ENCODE results near the gene RHOU.
A peak's percentile ranks its signal among the peaks of the same experiment; 100 is the strongest.
"Not testable (repeated sequence)": the region's sequence is repeated elsewhere in the genome, so short reads cannot be mapped to it uniquely, and the experiment has no call there.

The RHOU gene

DNA sequence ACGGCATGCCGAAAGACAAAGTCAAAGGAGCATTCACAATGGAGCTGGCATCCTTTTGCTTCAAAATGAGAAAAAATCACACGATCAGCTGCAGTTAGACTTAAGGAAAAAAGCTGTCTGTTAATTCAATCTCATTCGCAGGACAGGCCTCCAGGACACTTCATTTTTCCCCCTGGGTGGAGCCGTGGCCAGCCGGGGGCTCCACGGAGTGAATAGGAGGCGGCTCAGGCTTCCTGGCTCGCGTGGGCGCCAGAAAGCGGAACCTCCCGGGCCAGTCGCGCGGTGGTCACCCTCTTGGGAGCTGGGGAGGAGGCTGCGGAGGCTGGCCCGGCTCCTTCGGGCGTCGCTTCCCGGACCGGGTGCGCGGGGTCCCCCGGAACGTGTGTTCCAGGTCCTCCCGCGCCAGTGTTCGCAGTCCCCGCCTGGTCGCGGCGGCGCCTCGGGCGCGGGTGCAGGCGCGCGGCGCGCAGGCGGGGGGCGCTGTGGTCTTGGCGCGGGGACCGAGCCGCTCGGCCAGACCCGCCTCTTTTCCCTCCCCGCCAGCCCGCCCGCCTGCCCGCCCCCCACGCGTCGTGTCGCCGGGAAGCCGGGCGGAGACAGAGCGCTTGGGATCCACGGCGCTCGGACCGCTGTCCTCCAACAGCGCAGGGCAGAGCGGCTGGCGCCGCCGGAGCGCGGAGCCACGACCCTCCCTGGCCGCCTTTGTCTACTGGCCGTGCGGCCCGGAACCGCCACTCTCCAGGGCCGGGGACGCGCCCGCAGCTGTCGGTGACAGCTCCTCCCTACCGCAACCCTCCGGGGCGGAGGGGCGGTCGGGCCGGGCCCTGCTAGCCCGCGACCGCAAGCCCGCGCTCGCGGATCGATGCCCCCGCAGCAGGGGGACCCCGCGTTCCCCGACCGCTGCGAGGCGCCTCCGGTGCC is at the start of gene RHOU:
RHOU (plus strand) TSS at position 599 of the 921 bp plus-strand sequence; CDS start at position 863, 264 bp downstream.
- DNase-seq: peak; percentile 77

DNA sequence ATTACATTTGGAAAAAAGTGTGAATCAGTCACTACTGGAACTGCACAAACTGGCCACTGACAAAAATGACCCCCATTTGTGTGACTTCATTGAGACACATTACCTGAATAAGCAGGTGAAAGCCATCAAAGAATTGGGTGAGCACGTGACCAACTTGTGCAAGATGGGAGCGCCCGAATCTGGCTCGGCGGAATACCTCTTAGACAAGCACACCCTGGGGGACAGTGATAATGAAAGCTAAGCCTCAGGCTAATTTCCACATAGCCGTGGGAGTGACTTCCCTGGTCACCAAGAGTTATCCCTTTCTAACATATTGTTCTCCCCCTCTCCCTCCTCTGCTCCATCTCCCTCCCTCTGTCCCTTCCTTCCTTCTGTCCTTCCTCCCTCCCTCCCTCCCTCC is 47.7 kb upstream of the RHOU start:
- no peak for DNase-seq

DNA sequence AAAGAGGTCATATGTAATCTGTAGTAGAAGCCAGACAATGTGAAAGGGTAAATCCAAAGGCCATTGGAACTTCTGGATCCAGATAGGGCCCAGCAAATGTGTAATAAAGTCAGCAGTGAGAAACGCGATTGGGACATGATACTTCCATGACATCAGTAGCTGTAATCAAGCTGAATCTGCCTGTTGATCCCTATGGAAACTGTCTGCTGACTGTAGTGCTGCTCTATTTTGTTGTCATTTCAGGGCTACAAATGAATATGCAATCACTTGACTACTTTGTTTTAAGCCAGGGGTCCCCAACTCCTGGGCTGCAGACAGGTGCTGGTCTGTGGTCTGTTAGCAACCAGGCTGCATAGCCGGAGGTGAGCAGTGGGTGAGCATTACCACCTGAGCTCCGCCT is 46.0 kb upstream of the RHOU start:
- DNase-seq: no peak

DNA sequence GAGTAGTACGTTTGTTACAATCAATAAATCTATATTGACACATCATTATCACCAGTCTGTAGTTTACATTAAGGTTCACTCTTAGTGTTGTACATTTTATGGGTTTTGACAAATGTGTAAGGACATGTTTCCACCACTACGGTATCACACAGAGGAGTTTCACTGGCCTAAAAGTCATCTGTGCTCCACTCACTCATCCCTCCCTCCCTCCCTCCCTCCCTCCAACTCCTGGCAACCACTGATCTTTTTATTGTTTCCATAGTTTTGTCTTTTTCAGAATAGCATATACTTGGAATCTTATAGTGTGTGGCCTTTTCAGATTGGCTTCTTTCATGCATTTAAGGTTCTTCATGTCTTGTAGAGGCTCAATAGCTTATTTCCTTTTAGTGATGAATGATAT is 44.1 kb upstream of the RHOU start:
- DNase-seq: no peak

DNA sequence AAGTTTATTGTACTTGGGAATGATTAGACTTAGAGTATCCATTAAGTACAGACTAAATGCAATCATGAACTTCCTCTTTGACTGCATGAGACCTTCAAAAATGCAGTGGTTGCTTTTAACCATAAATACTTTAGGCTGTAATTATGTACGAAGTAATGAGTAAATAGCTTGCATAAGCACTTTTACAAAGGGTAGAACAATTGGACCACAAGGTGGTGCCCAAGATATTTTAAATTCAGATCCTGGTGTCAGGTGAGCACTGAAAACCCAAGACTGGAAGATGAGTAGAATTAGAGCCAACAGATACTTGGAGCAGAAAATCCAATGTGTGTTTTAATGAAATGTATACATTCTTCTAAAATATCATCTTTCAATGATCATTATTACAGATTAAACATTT is 43.4 kb upstream of the RHOU start:
- DNase-seq: peak; percentile 38

DNA sequence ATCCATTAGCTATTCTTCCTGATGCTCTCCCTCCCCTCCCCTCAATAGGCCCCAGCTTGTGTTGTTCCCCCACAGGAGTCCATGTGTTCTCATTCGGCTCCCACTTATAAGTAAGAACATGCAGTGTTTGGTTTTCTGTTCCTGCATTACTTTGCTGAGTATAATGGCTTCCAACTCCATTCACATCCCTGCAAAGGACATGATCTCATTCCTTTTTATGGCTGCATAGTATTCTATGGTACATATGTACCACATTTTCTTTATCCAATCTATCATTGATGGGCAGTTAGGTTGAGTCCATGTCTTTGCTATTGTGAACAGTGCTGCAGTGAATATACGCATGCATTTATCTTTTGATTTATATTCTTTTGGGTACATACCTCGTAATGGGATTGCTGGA is 40.8 kb upstream of the RHOU start:
- DNase-seq: not testable (repeated sequence)

DNA sequence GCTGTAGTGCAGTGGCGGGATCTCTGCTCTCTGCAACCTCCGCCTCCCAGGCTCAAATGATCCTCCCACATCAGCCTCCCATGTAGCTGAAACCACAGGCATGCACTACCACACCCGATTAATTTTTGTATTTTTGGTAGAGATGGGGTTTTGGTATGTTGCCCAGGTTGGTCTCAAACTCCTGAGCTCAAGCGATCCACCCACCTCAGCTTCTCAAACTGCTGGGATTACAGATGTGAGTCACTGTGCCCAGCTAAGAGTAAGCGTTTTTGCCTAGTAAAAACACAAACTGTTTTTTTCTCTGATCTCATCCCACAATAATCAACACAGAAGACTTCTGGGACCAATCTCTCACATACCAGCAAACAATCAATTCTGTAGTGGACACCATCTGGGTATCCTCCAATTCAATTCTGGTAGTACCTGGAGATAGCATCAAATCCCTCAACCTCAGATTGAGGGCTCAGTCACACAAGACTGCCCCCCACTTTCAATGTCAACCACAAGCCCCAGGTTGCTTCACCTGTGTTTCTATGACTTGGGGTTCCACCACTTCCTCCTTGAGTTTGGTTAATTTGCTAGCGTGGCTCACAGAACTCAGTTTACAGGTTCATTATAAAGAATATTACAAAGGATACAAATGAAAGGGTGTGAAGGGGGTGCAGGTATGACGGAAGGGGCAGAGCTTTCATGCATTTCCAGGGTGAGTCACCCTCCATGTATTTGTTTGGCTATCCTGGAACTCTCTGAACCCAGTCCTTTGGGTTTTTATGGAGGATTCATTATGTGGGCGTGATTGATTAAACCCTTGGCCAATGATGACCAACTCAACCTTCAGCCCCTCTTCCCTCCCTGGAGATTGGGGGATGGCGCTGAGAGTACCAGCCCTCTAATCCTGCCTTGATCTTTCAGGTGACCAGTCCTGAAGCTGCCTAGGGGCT is 40.0 kb upstream of the RHOU start:
- DNase-seq: no peak

DNA sequence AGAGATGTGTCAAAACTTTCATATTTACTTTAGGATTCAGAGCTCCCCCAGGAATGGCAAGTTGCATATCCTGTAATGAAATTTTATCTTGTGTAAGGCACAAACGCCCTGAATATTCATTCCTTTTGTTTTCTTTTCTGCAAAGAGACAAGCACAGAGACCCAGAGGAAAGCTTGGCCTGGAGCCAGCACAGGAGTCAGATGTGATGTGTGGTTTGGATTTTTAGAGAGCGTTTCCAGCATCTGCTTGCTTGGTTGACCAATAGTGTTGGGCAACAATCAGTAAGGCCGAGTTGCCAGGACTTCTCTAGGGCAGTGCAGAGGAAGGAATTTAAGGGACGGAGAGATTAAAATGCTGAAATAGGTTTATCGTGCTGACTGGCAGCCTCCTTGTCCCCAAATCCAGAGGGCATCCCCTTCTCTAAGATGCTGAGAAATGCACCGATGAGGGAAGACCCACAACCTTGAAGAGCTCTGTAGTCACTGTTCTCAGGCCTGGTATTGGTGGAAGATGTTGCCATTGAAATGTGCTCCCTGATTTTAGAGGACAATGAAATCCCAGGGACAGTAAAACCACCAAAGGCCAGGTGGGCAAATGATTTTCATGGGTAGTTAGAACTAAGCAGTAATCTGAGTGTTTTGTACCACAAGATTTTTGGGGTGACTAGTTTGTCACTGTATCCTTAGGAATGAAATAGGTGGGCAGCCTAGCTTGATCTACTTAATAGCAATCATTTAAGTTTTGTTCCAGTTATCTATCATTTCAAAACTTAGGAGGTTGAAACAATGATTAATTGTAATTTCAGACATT is 37.9 kb upstream of the RHOU start:
- DNase-seq: no peak

DNA sequence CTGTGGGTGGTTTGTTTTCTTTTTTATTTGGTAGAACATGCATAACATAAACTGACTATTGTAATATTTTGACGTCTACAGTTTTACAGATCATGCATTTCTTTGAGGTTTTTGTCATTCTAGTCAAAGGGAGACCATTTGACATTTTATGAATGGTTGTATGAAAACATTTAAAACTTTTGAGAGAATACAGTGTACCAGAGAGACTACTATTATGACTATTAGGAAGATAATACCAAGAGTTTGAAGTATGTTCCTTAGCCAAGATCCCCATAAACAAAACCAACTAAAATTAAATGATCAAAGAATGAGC is 37.3 kb upstream of the RHOU start:
- DNase-seq: no peak

DNA sequence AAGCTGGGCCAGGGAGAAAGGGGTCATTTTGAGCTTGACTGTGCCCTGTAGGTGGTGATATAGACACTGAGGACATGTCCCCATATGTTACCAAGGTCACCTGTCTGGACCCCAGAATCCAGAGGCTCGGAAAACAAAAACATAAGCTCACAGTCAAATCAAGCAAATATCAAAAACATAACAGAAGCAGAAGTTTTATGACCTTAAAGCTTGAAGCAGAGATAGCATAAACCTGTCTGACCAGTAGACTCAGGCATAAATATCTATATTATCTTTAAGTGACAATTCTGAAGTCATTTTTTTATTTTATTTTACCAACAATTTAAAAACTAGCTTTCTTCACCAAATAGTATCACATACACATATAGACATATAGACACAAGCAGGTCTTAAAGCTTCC is 32.8 kb upstream of the RHOU start:
- DNase-seq: no peak

DNA sequence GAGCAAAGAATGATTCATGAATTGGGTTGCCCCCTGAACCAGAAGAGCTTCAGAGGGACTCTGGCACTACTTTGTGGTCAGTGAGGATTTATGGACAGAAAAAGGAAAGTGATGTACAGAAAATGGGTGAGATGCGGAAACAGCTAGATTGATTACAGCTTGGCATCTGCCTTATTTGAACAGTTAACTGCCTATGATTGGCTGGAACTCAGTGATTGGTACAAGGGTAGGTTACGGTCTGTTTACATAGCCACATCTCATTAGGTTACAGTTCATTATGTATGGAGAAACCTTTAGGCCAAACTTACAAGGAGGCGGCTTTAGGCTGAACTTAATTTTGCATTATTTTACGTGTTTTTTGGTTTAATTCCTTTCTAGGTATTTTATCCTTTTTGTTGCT is 29.0 kb upstream of the RHOU start:
- no peak for DNase-seq

DNA sequence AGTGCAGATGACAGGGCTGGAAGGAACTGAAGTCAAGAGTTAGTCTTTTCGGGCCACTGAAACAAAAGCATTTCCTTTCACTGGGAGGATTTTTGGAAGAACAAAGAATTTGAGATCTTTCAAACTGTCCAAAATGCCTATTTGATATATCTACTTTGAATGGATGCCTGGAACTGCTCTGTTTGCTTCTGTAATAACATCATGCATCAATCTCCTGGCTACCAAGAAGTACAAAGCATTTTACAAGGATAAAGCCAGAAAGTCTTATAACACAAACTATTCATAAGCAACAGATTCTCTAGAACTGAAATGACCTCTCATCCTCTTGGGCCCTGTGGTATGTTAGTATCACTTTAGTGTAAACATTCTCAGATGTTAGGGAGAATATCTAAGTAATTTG is 18.2 kb upstream of the RHOU start:
- DNase-seq: no peak

DNA sequence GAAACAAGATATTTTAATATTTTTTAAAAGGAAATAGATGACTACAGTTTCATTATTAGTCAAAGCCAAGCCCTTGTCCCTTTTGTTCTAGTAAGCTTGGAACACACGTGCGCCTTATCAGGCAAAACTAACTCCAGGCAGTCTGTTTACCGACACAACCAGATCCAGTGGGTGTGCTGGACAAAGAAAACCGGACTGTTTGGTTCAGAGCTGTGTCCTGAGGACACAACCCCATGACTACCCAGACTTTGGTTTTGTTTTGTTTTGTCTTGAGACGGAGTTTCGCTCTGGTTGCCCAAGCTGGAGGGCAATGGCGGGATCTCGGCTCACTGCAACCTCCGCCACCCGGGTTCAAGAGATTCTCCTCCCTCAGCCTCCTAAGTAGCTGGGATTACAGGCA is 13.9 kb upstream of the RHOU start:
- no peak for DNase-seq

DNA sequence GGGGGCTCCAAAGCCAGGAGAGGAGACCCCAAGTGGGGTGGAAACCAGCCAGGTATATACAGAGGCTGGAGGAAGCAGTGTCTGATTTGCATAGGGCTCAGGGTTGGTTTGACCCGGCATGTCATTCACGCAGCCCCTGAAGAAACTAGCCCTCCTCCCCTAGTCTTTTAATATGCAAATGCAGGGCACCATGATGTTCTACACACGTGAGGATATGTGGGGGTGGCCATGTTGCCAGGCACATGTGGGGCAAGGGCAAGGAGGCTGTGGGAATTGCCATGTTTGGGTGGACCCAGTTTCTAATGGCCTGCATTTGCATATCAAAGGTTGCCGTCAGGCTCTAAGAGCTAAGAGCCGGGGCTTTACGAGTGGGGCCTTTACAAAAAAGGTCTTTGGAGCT is 12.0 kb upstream of the RHOU start:
- no peak for DNase-seq

DNA sequence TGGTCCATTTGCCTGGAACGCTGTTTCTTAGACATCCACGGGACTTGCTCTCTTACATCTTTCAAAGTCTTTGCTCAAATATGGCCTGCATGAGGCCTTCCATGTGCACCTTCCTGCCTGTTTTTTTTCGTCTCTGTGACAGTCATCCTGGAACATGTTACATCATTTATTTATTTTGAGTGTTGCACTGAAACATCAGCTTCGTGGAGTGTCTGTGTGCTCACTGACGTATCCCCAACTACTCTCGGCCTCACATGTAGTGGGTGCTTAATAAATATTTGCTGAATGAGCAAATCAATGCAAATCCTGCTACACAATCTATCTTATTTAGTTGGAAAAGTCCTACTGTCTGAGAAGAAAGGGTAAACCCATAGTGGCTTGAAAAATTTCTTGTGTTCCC is 11.4 kb upstream of the RHOU start:
- no peak for DNase-seq

DNA sequence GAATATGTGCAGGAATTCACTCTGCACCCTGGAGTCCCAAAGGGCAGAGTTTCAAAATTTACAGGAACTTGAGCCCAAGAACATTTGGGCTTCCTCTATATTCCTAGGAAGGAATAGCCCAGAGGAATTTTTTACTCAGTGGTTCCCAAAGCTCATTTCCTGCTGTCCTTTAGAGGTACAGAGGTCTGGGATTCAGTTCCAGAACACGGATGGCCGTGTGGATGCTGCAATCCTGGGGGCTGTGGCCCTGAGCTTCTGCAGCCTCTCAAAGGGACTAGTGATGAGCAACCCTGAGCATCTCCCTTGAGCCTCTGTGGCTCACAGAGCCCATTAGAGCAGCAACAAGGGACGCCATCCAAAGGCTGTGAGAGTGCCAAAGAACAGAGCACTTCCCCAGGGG is 10.1 kb upstream of the RHOU start:
- DNase-seq: no peak

DNA sequence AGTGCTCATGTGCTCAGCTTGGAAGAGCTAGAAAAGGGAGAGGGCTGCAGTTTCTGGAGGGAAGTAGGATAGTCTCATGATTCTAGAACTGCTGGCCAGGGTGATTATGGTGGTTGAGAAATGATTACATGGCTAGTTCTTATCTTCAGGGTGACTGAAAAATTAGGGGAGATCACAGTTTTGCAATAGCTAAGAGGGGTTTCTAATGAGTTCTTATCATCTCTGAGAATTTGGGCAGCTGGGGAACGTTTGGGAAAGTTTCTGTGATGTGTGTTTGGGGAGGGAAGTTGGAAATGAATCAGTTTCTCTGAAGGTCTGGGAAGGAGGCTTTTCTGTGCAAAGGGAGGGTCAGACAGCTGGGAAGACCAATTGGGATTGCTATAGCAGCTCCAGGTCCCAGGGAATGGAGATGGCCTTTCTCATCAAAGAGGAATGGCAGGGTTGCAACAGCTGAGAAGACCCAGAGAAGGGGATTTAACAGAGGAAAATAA is 7.6 kb upstream of the RHOU start:
- DNase-seq: no peak

DNA sequence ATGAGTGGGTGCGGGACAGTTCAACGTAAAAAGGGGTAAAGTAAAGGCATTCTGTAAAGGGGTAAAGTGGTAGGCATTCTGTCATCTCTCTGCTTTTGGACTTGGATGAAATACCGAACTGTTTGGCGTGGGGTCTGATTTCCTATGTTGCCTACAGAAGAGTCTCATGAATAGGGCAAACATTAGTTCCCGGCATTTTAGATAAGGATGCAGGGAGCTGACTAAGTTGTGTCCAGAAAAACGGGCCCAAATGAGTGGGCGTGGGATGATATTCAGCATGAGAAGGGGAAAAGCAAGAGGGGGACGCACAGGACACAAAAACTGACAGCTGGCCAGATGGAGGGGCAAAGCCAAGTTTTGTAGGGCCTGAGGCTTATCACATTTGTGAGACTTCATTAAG is 2.9 kb upstream of the RHOU start:
- no peak for DNase-seq

DNA sequence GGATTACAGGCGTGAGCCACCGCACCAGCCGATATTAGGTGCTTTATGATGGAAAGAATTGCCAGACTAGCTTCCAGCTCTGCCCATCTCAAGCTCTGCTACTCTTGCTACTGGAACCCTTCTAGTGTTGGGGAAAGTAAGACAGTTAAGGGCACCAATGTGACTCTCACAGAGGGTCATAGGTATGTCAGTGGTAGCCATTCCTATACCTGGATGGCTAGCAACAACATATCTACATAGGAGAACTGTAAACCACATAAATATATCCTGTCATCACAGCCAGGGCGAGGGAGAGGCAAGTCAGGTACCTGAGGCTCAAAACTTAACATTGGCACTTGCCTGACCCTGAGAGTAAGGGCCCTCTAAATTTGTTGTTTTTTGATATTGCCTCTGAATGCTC is 1.7 kb upstream of the RHOU start:
- DNase-seq: no peak

DNA sequence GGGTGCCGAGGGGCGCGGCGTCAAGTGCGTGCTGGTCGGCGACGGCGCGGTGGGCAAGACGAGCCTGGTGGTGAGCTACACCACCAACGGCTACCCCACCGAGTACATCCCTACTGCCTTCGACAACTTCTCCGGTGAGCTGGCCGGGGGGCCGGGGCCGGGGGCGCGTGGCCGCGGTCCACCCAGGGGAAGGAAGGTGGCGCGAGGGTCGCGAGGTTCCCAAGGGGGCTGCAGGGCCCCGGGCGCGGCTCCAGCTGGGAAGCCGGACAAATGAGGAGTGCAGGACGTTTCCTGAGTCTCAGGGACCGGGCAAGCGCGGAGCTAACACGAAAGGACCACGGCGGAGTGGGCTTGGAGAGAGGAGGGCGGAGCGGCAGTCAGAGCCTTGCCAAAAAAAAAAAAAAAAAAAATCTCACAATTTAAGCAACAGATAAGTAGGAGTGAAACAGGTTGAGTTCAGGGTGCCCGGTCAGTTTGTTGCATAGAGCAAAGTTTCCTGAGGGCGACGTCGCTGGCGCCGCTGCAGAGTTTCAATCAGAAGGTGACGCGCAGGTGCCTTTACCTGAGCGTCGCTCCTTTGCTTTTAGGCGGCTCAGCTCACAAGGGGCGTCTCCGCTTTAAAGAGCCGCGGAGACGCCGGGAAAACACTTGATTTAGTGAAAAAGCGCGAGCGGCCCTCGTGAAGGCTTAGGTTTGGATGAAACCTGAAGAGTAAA is 750 bp downstream of the RHOU start:
- DNase-seq: peak; percentile 65

DNA sequence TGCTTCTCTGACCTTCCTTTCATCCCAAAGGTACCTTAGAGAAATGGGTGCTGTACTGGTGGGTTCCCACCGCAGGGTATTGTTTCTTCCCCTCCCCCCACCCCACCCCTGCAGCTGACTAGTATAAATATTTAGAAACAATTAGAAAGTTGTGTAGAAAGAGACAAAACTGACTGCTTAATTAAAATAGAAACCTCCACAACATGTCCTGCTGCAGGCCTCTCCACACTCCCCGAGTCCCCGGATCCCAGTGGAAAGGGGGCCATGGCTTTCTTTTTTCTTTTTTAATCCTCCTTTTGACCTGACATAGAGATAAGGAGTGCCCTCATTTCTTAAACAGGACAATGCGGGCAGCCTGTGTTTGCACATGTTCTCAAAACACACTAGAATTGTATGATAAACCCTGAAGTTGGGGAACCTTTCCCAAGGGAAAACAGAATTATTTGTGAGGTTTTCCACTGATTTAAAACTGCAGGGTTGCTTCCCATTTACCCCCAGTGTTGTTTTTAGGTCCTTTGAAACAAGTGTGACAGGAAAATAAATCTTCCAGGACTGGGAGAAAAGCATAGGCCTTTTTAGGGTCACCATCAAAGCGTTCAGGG is 1.7 kb downstream of the RHOU start:
- no peak for DNase-seq

DNA sequence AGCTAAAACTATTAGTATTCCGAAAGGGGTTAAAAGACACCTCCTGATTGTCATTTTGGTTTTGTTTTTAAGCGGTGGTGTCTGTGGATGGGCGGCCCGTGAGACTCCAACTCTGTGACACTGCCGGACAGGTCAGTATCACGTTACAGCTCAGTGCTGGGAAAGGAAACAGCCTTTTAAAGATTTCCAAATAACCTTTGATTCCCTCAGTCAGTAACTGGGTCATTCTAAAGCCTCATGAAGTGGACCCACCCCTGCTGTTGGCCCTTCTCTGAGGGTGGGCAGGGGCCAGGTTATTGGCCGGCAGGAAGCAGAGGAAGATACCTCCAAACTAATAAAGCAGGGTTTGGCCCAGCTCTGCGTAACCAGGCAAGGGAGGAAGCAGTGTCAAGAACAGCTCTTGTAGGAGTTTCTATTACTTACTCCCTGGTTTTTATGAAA is 2.3 kb downstream of the RHOU start:
- DNase-seq: no peak

Data from CD4-positive, alpha-beta T cell treated with Interleukin-17A for 4 hours (primary cell).